Erythroblast (primary cell): ENCODE measurements around the gene GREB1.

ENCODE experiments used
- DNase-seq, 2 experiments: peaks; one replicate each; lab custom pipeline; 2025; lab: John Stamatoyannopoulos, UW
- GATA1 ChIP-seq: IDR thresholded peaks from 2 replicates; pipeline ENCODE4 v1.6.1; 2011; ENCODE audit warnings: low read depth, mild to moderate bottlenecking, control low read depth, low read length, moderate library complexity
- POLR2A ChIP-seq: IDR thresholded peaks from 2 replicates; pipeline ENCODE4 v1.6.1; 2011; ENCODE audit warnings: mild to moderate bottlenecking, low read length

Gene GREB1

DNA sequence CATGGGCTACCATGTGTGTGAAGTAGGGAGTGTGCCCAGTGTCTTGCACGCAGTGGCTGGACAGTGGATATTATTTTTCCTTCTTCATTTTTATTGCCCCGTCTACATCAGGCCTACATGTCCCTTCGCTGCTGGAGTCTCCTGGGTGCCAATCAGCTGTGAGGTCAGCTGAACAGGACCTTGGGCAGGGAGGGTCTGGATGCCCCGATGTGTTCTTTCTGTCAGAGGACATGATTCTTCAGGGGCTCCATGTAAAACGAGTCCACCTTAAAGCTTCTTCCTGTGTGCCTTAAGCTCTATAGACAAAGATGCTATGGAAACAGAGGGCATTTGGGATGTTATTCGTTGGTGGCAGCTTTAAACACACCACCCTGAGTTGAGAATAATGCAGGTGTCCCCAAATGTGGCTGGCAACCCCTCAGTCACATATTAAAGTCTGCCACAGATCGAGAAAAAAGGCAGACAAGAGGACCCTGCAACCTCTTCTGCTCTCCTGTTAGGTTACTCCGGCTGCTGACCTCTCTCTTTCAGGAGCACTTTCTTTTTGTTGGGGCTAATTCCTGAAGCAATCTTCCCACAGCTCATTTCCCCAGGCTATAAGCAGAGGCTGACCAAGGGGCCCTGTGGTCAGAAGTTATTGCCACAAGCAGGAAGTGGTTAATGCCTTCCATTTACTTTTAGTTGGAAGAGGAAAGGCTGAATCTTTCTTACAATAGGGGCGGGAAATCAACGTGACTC, 20.0 kb downstream of the GREB1 start:
- DNase-seq = no peak
- TF ChIP-seq POLR2A (no peak), GATA1 (no peak)

GRCh38 chr2:11554399-11554716, 20.5 kb downstream of the GREB1 start:
- no peak for DNase-seq
- no peak for TF ChIP-seq GATA1
- no peak for TF ChIP-seq POLR2A

GRCh38 chr2:11556101-11556806, 22.4 kb downstream of the GREB1 start:
- TF ChIP-seq POLR2A = no peak
- TF ChIP-seq GATA1 = no peak
- DNase-seq = no peak

GRCh38 chr2:11558214-11558886, 24.5 kb downstream of the GREB1 start:
- TF ChIP-seq POLR2A (no peak), GATA1 (no peak)
- no peak for DNase-seq

DNA sequence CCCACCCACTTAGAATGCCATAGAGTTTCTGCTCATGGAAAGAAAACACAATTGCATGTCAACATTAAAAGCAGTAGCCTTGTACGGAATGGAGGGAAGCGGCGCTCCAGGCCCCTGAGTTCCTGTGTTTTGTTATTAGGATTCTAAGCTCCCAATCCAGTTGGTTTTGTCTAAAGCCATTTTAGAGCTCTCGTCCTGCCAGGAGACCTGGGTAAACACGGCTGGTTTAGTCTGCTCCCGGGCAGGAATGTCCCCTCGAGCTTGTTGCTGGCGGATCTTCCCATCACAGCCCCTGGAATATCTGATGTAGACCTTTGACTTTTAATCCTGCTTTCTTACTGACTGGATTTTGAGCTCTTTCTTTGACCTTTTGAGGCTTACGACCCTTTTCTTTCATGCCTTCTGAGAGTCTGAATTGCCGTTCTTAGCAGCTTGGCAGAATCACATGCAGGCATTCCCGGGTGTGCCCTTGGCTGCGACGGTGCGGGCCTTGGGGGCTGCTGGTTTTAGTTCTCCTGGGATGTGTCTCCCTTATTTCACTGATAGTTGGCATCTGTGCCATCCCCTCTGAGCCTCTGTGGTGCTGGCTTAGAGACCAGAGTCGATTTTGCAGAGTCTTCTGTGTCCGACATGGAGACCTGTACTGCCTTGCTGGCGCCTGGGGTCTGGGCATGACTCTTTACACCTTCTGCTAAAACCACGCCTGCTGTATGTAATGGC, 25.4 kb downstream of the GREB1 start:
- TF ChIP-seq GATA1 (no peak), POLR2A (no peak)
- DNase-seq = no peak

GRCh38 chr2:11559786-11560155, 25.9 kb downstream of the GREB1 start:
- no peak for DNase-seq

DNA sequence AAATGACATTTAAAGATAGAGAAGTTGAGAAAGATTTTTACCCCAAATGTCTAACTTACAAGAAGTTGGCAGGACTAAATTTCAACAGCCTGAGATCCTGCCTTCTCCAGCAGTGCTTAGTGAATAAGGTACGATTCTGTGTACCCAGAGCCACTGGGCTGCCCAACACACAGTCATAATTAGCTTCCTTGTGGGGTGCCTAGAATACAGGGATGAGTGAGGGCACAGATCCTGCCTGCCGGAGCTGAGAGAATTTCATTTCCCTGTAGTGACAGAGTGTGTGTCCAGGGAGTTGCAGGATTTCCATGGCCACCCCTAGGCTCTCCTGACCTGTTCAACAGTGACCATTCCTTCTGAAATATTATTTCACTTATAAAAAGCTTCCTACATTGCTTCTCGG, 27.0 kb downstream of the GREB1 start:
- DNase-seq = no peak
- TF ChIP-seq POLR2A = no peak
- no peak for TF ChIP-seq GATA1

More at GRCh38 chr2:11559786-11560155, 25.9 kb downstream of the GREB1 start:
- TF ChIP-seq GATA1 = no peak
- no peak for TF ChIP-seq POLR2A

- DNase-seq = no peak
- TF ChIP-seq POLR2A = no peak
- no peak for TF ChIP-seq GATA1
Measured at GRCh38 chr2:11562011-11562410, 28.2 kb downstream of the GREB1 start.

- no peak for TF ChIP-seq POLR2A
- no peak for TF ChIP-seq GATA1
- no peak for DNase-seq
Measured at GRCh38 chr2:11562476-11562875, 28.6 kb downstream of the GREB1 start.

- no peak for DNase-seq
- no peak for TF ChIP-seq POLR2A
- no peak for TF ChIP-seq GATA1
Measured at GRCh38 chr2:11563784-11564666, 30.2 kb downstream of the GREB1 start.

GRCh38 chr2:11564816-11565567, 31.1 kb downstream of the GREB1 start:
- TF ChIP-seq GATA1 = no peak
- no peak for TF ChIP-seq POLR2A
- no peak for DNase-seq

- TF ChIP-seq POLR2A (no peak), GATA1 (no peak)
Measured at GRCh38 chr2:11566383-11566782, 32.5 kb downstream of the GREB1 start.

GRCh38 chr2:11567631-11568031, 33.8 kb downstream of the GREB1 start:
- TF ChIP-seq POLR2A (no peak), GATA1 (no peak)
- no peak for DNase-seq

More at GRCh38 chr2:11566383-11566782, 32.5 kb downstream of the GREB1 start:
- DNase-seq = no peak
